Hematopoietic multipotent progenitor cell treated with erythropoietin and hydrocortisone succinate and interleukin-3 and kit ligand, for 6 days (in vitro differentiated cells): ENCODE data around the gene SUFU.

Source experiments
- DNase-seq: peaks from one replicate; pipeline ENCODE4 v3.0.0-alpha.2; 2015

The SUFU gene

DNA sequence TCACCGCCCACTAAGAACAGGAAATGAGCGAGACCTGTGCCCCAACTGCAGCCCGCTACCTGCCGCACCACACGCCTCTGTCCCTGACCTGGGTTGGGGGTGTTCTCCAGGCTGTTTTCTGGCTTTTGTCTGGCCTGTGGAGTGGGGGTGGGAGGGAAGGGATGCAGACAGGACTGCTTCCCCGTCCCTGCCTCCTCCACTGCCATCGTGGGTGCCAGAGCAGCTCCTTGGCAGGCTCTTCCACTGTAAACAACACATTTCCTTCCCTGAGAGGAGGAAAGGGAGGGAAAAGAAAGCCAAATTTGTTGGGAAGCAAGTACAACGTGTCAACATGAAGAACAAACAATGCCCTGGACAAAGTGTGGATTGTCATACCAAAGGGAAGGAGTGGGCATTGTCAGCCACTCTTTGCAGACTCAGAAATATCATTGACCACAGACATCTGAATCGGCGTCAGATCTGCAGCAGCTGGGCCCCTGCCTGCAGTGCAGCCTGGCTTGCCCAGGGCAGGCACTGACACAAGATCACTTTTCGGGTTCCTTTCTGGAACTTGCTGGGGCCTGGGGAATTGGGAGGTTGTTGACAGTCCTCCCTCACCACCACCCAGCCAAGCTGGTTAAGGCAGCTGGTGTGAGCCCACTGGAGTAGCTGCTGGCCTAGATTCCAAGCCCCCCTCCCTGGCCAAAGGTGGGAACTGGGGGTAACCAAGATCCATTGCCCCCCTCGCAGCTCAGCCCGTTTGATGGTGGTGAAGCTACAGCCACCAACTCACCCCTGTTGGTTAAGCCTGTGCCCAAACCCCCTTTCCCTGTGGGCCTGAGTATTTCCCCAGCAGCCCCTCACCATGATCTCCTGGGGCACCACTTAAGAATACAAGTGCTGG is 117.9 kb downstream of the SUFU start:
- DNase-seq = no peak

DNA sequence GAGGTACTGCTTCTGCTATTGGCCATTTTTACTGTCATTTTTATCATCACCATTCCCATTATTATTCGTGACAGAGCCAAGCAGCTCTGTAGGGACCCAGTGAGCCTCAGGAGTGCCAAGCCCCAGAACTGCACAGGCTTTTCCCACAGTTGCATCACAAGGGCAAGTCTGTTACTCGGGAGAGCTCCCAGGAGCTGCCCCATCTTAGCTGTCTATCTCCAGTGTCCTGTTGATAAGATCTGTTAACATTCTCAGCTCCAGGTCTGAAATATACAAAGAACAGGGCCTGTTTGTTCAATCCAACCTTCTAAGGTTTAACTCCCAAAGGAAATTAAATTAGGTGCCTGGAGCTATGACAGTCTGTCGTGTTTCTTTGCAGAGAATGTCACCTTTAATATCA is 120.3 kb downstream of the SUFU start:
- no peak for DNase-seq

DNA sequence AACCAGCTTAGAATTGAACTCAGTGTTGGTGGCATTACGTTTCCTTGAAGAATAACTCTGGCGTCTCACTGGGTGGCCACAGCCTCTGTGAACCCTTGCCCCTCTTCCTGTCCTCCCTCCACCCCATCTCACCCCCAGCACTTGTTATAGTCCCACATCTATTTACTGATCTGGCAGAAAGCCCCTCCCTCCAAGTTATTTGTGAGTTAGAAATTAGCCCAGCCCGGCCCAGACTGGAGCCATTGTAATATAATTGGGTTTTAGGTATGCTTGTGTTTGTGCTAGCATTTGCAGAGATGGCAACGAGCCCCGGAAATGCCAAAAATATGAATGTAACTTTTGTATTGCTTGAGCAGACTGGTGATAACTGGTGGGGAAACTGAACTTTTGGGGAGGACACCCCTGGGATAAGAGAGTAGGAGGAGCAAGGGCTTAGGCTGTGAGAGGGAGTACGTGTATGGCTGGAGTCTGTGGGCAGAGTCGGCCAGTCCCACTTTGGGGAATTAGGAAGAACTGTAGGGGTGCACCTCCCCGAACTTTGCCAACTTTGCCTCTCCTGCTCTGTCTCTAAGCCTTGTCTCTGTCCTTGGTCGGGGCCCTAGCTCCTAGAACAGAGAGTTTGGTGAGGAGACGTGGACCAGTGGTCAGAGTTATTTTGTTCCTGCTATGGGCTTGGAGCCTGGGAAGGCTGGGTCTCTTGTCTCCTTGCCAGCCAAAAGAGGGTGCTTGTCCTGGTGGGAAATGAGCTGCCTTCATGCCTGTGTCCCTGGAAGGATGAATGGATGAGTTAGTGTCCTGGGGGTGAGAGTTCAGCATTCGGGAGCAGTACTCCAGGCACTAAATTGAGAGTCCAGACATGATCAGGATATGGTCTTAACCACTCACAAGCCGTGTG is 121.2 kb downstream of the SUFU start:
- no peak for DNase-seq

DNA sequence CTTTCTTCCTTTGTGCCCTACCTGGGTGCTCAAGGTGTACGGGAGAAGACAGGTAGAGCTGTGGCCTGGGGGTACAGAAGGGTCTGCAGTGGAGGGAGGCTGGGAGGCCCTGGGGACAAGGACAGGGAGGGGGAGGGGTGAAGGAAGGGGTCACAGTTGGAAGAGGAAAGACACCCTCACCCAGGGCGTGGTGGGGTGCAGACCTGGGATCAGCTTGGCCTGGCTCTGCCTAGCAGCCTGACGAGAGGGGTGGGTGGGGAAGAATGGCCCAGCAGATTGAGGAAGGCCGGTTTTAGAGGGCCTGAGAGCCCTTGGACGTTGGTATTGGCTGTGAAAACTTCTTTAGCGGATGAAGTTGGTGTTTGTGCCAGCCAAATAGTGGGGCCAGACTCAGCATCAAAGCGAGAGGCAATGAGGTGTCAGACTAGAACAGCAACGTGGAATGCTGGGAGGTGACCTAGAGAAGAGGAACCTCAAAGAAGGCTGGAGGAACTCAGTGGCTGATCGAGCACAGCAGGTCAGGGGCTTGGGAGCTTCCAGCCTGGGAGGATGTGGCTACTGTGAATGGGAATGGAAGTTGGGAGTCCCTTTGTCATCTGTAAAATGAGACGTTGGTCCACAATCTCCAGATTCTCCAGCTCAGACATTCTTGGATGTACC is 122.4 kb downstream of the SUFU start:
- DNase-seq = no peak

DNA sequence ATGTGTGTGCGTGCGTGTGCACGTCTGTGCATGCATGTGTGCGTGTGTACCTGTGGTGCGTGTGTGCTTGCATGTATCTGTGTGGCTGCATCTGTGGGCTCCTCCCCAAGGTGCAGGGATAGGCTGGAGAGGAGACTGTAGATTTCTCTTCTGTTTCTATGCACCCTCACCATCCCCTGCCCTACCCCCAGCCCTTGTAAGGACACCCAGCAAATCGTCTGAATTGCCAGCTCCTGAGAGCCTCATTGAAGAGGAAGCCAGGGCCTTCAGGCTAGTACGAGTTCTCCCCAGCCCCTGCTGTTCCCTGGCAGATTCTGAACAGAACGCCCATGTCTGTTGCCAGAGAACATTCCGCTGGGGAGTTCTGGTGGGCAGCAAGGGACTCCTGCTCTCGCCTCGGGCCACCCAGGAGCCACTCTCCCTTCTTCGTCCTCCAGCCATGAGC is 123.5 kb downstream of the SUFU start:
- DNase-seq = no peak

DNA sequence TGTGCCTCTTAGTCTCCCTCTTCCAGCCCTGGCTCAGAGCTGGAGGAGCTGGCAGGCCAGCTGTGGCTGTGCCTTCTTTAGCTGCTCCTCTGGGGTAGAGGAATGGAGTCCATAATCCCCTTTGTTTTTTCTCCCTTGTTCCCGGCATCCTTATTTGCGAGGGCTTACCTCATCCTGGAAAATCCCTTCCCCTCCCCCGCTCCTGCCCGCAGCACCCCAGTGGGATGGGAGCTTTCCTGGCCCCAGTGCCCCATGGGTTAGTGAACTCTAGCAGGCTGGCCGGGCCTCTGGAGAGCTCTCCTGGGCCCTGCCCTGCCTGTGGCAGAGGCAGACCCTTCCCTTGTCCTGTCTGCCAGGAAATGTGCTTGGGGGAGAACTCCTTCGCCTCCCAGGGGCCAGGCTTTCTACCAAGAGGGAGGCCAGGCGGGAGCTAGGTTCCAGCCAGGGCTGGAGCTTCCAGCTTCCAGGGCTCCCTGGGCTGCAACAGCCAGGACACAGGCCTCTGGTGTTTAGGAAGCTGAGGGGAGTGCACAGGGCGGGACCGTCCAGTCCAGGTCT is 124.0 kb downstream of the SUFU start:
- DNase-seq = no peak

DNA sequence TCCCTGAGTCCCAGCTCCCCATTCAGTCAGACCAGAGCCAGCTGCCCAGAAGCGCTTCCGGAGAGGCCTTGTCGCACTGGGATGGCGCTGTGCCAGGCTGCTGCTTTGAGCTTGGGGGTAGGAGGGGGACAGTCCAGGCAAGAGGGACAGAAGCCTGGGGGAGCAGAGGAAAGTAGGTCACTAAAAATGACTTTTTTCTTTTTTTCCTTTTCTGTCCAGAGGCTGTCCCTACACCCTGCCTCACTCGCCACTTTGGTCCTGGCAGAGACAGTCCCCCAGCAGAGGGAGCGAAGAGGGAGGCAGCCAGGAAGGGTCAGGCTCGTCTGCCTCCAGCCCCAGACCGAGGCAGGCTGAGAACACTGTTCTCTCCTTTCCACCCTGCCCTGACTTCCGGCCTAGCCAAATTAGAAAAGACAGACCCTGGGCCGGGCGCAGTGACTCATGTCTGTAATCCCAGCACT is 124.7 kb downstream of the SUFU start:
- no peak for DNase-seq

DNA sequence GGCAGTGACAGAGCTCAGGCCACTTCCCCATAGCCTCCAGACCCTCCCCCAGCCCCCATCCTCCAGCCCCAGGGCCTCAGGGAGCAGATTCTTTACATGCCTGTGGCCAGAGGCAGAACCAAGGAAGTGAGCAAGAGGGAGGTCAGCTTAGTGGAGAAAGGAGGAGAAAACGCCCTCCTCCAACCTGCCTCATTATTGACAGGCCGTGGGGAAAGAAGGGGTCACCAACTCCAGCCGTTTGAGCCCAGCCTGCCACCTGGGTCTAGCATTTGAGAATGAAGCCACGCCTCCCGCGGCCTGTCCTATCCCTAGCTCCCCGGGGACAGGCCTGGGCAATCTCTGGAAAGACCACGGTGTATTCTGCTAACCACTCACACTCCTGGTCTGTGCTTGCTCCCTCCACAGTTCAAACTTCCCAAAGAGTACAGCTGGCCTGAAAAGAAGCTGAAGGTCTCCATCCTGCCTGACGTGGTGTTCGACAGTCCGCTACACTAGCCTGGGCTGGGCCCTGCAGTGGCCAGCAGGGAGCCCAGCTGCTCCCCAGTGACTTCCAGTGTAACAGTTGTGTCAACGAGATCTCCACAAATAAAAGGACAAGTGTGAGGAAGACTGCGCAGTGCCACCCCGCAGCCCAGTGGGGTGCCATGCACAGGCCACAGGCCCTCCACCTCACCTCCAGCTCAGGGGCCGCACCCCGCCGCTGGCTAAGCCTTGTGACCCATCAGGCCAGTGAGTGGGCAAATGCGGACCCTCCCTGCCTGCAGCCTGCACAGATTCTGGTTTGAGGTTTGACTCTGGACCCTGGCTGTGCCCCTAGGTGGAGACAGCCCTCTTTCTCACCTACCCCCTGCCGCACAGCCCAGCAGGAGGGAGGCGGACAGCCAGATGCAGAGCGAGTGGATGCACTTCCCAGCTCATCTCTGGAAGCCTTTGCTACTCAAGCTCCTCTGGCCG is 126.2 kb downstream of the SUFU start:
- no peak for DNase-seq

DNA sequence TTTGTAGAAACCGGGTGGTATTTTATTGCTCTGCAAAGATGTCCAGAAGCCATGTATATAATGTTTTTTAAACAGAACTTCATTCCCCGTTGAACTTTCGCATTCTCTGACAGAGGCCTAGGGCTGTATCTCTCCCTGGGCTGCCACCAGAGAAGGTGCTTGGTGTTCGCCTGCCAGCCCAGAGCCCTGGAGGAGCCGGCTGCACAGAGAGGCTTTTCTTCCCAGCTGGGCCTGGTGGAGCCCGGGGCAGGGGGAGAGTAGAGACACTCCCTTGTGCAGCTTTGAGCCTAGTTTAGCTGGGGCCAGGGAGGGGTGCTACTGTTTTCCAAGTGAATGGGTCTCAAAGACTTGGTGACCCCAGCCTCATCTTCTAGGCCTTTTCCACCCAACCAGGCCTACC is 126.9 kb downstream of the SUFU start:
- DNase-seq = no peak

DNA sequence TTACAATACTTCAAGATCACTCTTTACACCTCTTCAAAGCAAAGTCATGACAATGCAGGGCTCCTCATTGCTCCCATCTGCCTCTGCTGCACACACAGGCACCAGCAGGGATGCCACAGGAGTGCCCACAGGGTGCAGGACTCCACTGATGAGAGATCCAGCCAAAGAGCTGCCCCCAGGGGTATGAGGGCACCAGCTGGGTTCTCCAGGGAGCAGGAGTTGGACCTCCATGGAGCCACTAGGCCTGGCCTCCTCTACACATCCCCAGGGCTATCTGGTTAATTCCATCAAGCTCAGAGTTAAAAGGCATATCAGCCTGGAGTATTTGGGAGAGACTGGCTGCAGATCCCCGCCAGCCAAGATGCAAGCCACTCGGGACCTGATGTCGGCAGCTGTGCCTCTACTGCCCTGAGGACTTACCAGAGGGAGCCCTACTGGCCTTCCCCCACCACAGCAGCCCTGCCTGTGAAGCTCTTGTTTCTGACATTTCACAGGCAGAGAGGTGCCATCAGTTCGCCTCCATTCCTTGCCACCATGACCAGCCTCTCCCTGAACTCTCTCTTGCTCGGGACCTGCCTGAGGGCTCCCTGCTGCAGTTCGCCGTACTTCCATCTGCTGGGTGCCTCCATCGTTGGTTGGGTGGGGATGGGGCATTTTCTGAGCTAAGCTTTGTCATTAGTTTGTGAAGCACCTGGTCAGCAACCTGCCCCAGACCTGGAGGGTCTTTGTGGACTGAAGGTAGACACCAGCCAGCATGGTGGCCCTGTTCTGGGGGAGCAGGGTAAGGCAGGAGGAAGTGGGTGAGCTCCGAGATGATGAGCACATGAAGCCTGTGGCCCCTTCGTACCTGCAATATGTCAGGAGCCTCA is 128.0 kb downstream of the SUFU start:
- no peak for DNase-seq

DNA sequence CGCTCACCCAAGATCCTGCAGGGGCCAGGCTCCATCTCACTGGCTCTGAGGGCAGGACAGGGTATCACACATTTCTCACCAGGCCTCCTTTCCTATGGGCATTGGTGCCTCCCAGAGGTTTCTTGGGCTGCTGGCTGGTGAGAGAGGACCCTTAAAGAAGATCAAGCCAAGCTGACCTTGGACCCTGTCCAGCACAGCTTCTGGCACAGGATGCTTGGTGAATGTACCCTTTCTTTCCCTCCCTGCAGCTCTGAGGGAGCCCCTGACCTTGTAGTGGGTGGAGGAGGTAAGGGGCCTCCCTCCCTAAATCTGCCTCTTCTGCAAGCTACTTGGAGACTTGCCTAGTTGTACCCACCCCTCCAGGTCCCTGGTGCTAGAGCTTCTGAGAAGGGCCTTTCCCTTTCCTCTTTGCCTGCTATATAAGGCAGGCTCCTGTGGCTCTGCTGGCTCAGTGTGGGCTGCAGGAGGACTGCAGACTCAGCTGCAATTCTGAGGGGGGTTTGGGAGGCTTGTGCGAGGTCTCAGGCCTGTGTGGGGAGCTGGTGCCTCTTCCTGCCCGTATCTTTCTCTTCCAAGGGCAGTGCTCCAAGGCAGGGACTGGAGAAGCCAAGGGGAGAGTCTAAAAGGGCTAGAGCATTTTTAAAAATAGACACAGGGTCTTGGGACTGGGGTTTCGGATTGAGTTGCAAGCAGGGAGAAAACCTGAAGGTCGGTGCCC is 128.8 kb downstream of the SUFU start:
- DNase-seq = peak; percentile 52

DNA sequence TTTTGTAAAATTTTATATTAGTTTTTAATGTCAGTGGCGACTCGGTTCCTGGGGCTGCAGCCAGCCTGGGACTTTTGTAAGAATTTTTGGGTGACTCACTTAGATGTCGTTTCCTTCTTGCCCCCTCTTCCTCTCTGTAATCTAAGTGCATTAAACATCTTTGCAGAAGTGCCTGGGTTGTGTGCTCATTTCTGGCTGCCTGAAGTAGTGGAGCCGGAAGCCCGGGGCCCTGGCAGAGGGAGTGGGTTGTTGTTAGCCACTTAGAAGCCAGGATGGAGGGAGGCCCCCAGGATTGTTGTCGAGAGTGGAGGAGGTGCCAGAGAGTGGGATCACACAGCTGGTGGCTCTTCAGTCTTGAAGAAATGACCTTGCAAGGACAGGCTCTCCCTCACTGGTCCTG is 129.5 kb downstream of the SUFU start:
- DNase-seq = peak; percentile 54

DNA sequence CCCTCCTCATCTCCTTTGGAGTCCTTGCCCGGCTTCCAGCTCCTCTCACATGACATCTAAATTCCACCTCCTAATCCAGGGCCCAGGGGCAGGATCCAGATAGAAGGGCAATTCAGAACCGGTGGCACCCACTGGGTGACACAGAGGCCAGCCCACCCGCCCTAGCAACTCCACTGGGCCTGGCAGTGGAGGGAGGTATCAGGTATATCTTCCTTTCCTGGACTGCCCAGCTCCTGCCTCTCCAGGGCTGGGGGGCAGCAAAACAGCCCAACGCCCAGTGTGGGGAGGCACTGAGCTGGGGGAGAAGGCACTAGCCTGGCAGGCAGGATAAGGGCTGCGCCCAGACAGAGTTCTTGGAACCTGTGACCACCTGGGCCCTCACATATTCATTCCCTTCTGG is 130.1 kb downstream of the SUFU start:
- DNase-seq = no peak

DNA sequence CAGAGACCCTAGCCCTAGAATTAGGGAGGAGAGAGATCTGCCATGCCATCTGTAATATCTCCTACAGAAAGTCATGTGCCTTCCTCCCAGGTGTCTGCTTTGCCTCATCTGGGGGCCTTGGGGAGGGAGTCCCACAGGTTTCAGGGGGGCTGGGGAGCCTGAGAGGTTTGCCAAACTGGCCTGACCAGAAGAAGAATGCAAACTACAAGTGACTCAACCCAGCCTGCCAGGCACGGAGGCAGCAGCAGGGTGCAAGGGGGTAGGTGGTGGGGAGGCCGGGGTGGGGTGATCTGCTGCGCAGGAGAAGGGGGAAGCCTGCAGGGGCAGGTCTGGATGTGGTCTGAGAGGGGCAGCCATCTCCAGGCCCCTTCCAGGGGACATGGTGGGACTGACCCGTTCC is 130.9 kb downstream of the SUFU start:
- DNase-seq = no peak

DNA sequence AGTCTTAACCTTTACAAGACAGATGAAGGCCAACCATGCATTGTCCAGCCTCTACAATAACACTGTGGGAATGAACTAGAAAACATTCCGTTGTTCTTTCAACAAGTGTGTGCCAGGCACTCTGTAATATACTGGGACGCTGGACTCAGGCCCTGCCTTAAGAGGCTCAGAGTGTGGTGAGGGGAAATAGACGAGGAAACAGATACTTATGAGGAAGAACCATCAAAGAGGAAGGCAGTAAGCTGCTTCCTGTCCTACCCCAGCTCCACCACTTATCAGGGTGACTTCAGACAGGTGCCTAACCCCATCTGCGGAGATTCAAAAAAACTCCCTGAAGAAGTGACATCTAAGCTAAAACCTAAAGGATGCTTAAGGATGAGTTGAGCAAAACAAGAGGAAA is 131.6 kb downstream of the SUFU start:
- DNase-seq = no peak

DNA sequence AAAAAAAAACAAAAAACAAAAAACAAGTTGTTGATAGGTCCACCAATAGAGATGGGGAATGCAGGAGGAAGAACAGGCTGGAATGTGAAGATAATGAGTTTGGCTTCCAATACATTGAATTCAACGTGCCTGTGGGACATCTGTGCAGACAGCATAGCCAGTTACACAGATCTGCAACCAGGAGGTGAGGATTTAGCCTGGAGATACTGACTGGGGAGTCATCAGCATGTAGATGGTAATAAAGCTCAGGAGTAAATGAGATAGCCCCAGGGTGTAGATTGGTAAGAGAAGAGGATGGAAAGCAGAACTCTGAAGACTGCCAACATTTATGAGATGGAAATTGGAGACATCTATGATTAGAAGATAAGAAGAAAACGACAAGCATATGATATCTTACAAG is 135.8 kb downstream of the SUFU start:
- DNase-seq = peak; percentile 25

DNA sequence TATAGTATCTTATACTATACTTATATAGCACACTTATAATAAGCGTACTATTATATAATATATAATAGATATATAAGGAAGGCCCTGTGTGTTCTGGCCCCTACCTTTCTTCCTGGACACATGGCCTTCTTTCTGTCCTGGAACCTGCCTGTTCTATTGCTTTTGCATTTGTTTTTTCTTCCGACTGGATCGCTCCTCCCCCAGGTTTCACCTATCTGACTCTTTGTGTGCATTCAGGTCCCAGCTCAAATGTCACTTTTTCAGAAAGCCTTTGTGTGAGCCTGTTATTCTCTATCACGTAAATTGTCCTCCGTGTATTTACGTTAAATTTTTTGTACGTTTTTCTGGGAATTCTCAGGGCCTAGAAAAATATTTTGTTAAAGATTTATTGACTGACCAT is 137.6 kb downstream of the SUFU start:
- DNase-seq = no peak

DNA sequence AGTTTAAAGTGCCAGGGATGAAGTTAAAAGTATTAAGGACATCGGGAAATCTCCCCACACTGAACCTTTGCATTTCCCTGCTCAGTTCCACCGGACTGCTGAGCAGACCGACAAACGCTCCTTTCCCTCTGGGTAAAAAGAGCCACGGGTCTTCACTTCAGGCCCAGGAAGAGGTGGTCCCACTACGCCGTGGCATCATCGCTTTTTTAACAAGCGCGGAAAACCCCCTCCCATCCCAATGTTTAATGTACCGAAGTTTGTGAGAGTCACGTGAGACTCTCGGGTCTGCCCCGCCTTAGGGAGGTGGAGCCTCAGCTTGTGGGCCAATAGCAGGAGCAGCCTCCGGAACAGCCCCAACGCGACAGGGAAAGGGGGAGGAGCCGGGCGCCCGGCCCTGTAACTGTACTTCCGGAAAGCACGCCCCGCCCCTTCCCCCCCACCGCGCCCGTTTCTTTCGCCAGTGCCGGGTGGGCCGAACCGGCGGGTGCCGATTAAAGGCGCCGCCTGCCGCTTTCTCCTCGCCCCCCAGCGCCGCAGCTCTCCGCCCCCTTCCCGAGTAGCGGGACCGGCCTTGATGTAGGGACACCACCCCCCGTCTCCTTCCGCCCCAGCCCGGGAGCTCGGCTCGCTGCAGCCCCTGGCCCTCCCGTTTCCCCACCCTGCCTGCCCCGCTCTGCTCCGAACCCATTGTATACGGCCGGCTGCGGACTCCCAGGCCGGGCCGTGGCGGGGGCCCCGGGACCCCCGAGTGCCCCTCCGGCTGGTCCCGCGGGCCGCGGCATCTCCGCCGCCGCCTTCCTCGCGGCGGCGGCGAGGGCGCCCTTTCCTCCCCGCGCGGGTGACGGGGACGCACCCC is 138.3 kb downstream of the SUFU start:
- peak; percentile 99 for DNase-seq

DNA sequence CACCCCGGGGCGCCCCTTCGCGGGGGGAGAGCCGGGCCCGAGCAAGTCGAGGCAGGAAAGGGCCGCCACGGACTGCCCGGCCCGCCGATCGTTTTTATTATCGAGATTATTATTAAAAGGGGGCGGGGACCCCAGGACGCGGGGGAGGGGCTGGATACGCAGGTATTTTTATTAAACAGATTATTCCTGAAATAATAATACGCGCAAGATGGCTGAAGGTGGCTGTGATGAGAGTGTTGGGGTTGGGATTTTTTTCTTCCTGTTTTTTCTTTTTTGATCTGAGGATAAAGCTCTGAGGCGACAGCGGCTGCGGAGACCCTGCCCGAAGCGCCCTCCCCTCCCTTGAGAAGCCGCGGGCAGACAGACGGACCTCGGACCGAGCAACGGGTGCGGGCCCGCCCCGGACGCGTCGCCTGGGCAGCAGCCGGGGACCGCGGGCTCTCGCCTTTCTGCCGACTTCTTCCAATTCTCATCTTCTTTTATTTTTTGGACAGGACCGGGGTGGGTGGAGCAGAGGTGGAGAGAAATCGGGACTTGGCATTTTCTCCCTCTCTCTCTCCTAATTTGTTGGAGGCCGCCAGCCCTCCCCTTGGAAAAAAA is 139.1 kb downstream of the SUFU start:
- DNase-seq = peak; percentile 72
